Hindlimb muscle (tissue), 1 donor: Measurements from ENCODE around the gene CRADD. TPM values are rescaled to one million over a fixed set of nuclear protein-coding genes. Genes with fewer than 3 reads are reported as not detected.
"Not testable (repeated sequence)": the region's sequence is repeated elsewhere in the genome, so short reads cannot be mapped to it uniquely, and the experiment has no call there.

Experiments
- DNase-seq: peaks from one replicate; pipeline ENCODE4 v3.0.0-alpha.2; 2013
- polyA plus RNA-seq: library from polyadenylated mRNA; unstranded; fragments of 120-200 nt; gene quantifications from one replicate; pipeline ENCODE4 v1.2.1, GENCODE V29; 2013; ENCODE audit not compliant: insufficient read length

The CRADD gene
- polyA plus RNA-seq, 1 donor, result 12.3 TPM

GRCh38 chr12:93707836-93708235 lies 30.7 kb downstream of the CRADD start:
- DNase-seq, result no peak

- no peak for DNase-seq
These were observed 31.8 kb downstream of the CRADD start for GRCh38 chr12:93708952-93709351.

- no peak for DNase-seq
These were observed 32.2 kb downstream of the CRADD start for GRCh38 chr12:93709386-93709785.

- no peak for DNase-seq
These were observed 33.4 kb downstream of the CRADD start for GRCh38 chr12:93710574-93710926.

- DNase-seq, result not testable (repeated sequence)
These were observed 34.3 kb downstream of the CRADD start for GRCh38 chr12:93711502-93711901.

- no peak for DNase-seq
These were observed 35.0 kb downstream of the CRADD start for GRCh38 chr12:93712200-93712599.

- DNase-seq, result no peak
These were observed 35.9 kb downstream of the CRADD start for GRCh38 chr12:93713060-93713459.

- DNase-seq, result no peak
These were observed 36.6 kb downstream of the CRADD start for GRCh38 chr12:93713800-93714199.

GRCh38 chr12:93714382-93714781 lies 37.2 kb downstream of the CRADD start:
- no peak for DNase-seq

GRCh38 chr12:93719710-93720109 lies 42.5 kb downstream of the CRADD start:
- DNase-seq, result no peak

GRCh38 chr12:93720559-93720958 lies 43.4 kb downstream of the CRADD start:
- no peak for DNase-seq

GRCh38 chr12:93722179-93722578 lies 45.0 kb downstream of the CRADD start:
- DNase-seq, result no peak

GRCh38 chr12:93722835-93723567 lies 45.8 kb downstream of the CRADD start:
- DNase-seq, result no peak

GRCh38 chr12:93723568-93723930 lies 46.4 kb downstream of the CRADD start:
- DNase-seq, result no peak

GRCh38 chr12:93725531-93725930 lies 48.4 kb downstream of the CRADD start:
- no peak for DNase-seq

GRCh38 chr12:93727195-93727811 lies 50.1 kb downstream of the CRADD start:
- DNase-seq, result no peak

GRCh38 chr12:93727911-93728310 lies 50.7 kb downstream of the CRADD start:
- DNase-seq, result no peak

- no peak for DNase-seq
These were observed 52.8 kb downstream of the CRADD start for GRCh38 chr12:93729934-93730333.

GRCh38 chr12:93733358-93733757 lies 56.2 kb downstream of the CRADD start:
- no peak for DNase-seq

GRCh38 chr12:93733928-93734327 lies 56.8 kb downstream of the CRADD start:
- no peak for DNase-seq

- DNase-seq, result no peak
These were observed 57.6 kb downstream of the CRADD start for GRCh38 chr12:93734784-93735183.

GRCh38 chr12:93736640-93737178 lies 59.5 kb downstream of the CRADD start:
- no peak for DNase-seq

- no peak for DNase-seq
These were observed 60.5 kb downstream of the CRADD start for GRCh38 chr12:93737457-93738198.
